HG02798 (cell line): ENCODE measurements around the gene JMJD1C.
"Not testable (repeated sequence)": the region's sequence is repeated elsewhere in the genome, so short reads cannot be mapped to it uniquely, and the experiment has no call there.

Experiments
- ATAC-seq: cut with Tn5 transposase; IDR thresholded peaks from one replicate; pipeline ENCODE4 v1.9.1; 2021; ENCODE audit warnings: mild to moderate bottlenecking; ENCODE audit not compliant: unreplicated experiment, poor library complexity

JMJD1C gene

GRCh38 chr10:63199716-63200115, 266.1 kb downstream of the JMJD1C start:
- ATAC-seq, result no peak

- ATAC-seq, result no peak
Observed at GRCh38 chr10:63197344-63198092, 268.3 kb downstream of the JMJD1C start.

- ATAC-seq, result no peak
Observed at GRCh38 chr10:63192826-63193225, 273.0 kb downstream of the JMJD1C start.

- ATAC-seq, result no peak
Observed at GRCh38 chr10:63175534-63175933, 290.2 kb downstream of the JMJD1C start.

- ATAC-seq, result peak; percentile 99
Observed at GRCh38 chr10:63173468-63174232, 292.1 kb downstream of the JMJD1C start.

GRCh38 chr10:63171926-63172325, 293.9 kb downstream of the JMJD1C start:
- ATAC-seq, result no peak

GRCh38 chr10:63171255-63171855, 294.4 kb downstream of the JMJD1C start:
- no peak for ATAC-seq

- ATAC-seq, result no peak
Observed at GRCh38 chr10:63169624-63170023, 296.2 kb downstream of the JMJD1C start.

- ATAC-seq, result no peak
Observed at GRCh38 chr10:63168821-63169462, 296.8 kb downstream of the JMJD1C start.

GRCh38 chr10:63166742-63167258, 299.0 kb downstream of the JMJD1C start:
- ATAC-seq, result peak; percentile 73

- no peak for ATAC-seq
Observed at GRCh38 chr10:63165249-63165648, 300.5 kb downstream of the JMJD1C start.

- no peak for ATAC-seq
Observed at GRCh38 chr10:63164166-63164623, 301.6 kb downstream of the JMJD1C start.

- no peak for ATAC-seq
Observed at GRCh38 chr10:63161592-63161991, 304.2 kb downstream of the JMJD1C start.

GRCh38 chr10:63157845-63158624, 307.7 kb downstream of the JMJD1C start:
- peak; percentile 76 for ATAC-seq

GRCh38 chr10:63156236-63156635, 309.5 kb downstream of the JMJD1C start:
- ATAC-seq, result no peak

- ATAC-seq, result no peak
Observed at GRCh38 chr10:63155388-63156020, 310.3 kb downstream of the JMJD1C start.

GRCh38 chr10:63154546-63155387, 311.0 kb downstream of the JMJD1C start:
- ATAC-seq, result no peak

GRCh38 chr10:63153868-63154545, 311.8 kb downstream of the JMJD1C start:
- ATAC-seq, result not testable (repeated sequence)
